HepG2 (cell line): ENCODE data around the gene RPS6KL1. TPM values are rescaled to one million over a fixed set of nuclear protein-coding genes. Genes with fewer than 3 reads are reported as not detected.

ENCODE experiments used
- ATF6 ChIP-seq: sonication (generic); formaldehyde crosslinking; conservative IDR thresholded peaks from 2 replicates; pipeline ENCODE4 v1.4.0; 2020; ENCODE audit warnings: missing genetic modification reagents
- DNMT3B ChIP-seq: conservative IDR thresholded peaks from 2 replicates; pipeline ENCODE4 v1.6.1; 2016; ENCODE audit warnings: missing biosample characterization, control low read depth
- EEA1 ChIP-seq: sonication (generic); formaldehyde crosslinking; IDR thresholded peaks from 2 replicates; pipeline ENCODE4 v1.5.1; 2020; ENCODE audit warnings: mild to moderate bottlenecking, missing genetic modification reagents, borderline replicate concordance
- ESRRA ChIP-seq: sonication (generic); formaldehyde crosslinking; IDR thresholded peaks from 2 replicates; pipeline ENCODE4 v1.5.1; 2020; ENCODE audit warnings: mild to moderate bottlenecking, low read depth, missing genetic modification reagents
- FOXK1 ChIP-seq: sonication (generic); formaldehyde crosslinking; IDR thresholded peaks from 2 replicates; pipeline ENCODE4 v1.4.0; 2020; ENCODE audit warnings: low read depth, missing genetic modification reagents, borderline replicate concordance
- FOXK2 ChIP-seq: fragments of 450-650 bp; IDR thresholded peaks from 2 replicates; pipeline ENCODE4 v1.6.1; 2016
- HNRNPK ChIP-seq: fragments of 200-400 bp; formaldehyde crosslinking; IDR thresholded peaks from 2 replicates; pipeline ENCODE4 v1.6.1; 2018; ENCODE audit warnings: low read length, low read depth, moderate library complexity, mild to moderate bottlenecking; ENCODE audit not compliant: poor library complexity, severe bottlenecking
- HOXA5 ChIP-seq: sonication (generic); formaldehyde crosslinking; IDR thresholded peaks from 2 replicates; pipeline ENCODE4 v1.4.0; 2020; ENCODE audit warnings: missing genetic modification reagents
- LCORL ChIP-seq, 2 experiments: fragments of 450-650 bp in 1 of 2; sonication (generic) in 1 of 2; formaldehyde crosslinking in 1 of 2; IDR thresholded peaks; 2 replicates each; pipeline versions ENCODE4 v1.5.0 to v1.6.1; 2017 to 2020; ENCODE audit warnings: antibody characterized with exemption in 1 of 2, missing genetic modification reagents in 1 of 2
- MED13 ChIP-seq: sonication (generic); formaldehyde crosslinking; IDR thresholded peaks from 2 replicates; pipeline ENCODE4 v1.5.0; 2020; ENCODE audit warnings: missing genetic modification reagents
- PTBP1 ChIP-seq: fragments of 200-400 bp; formaldehyde crosslinking; IDR thresholded peaks from 2 replicates; pipeline ENCODE4 v1.6.1; 2018; ENCODE audit warnings: low read length, low read depth; ENCODE audit not compliant: poor library complexity, severe bottlenecking
- RAD21 ChIP-seq: fragments of 450-650 bp; formaldehyde crosslinking; IDR thresholded peaks from 2 replicates; pipeline ENCODE4 v1.5.0; 2020; ENCODE audit warnings: mild to moderate bottlenecking
- RFXAP ChIP-seq: sonication (generic); formaldehyde crosslinking; IDR thresholded peaks from 2 replicates; pipeline ENCODE4 v1.4.0; 2020; ENCODE audit warnings: missing genetic modification reagents, borderline replicate concordance
- TARDBP ChIP-seq: sonication (generic); formaldehyde crosslinking; IDR thresholded peaks from 2 replicates; pipeline ENCODE4 v1.8.0; 2022; ENCODE audit warnings: mild to moderate bottlenecking, missing genetic modification reagents
- ZBTB14 ChIP-seq: sonication (generic); formaldehyde crosslinking; IDR thresholded peaks from 2 replicates; pipeline ENCODE4 v1.4.0; 2020; ENCODE audit warnings: missing genetic modification reagents
- ZBTB7B ChIP-seq: sonication (generic); formaldehyde crosslinking; IDR thresholded peaks from 2 replicates; pipeline ENCODE4 v1.4.0; 2020; ENCODE audit warnings: missing genetic modification reagents
- ZNF280D ChIP-seq: sonication (generic); formaldehyde crosslinking; IDR thresholded peaks from 2 replicates; pipeline ENCODE4 v1.5.1; 2020; ENCODE audit warnings: mild to moderate bottlenecking, missing genetic modification reagents
- ZNF33A ChIP-seq: sonication (generic); formaldehyde crosslinking; IDR thresholded peaks from 2 replicates; pipeline ENCODE4 v1.5.1; 2020; ENCODE audit warnings: missing genetic modification reagents, mild to moderate bottlenecking, moderate library complexity, borderline replicate concordance
- ZNF550 ChIP-seq: sonication (generic); formaldehyde crosslinking; IDR thresholded peaks from 2 replicates; pipeline ENCODE4 v1.4.0; 2020; ENCODE audit warnings: mild to moderate bottlenecking, missing genetic modification reagents, borderline replicate concordance
- ZNF720 ChIP-seq: sonication (generic); formaldehyde crosslinking; IDR thresholded peaks from 2 replicates; pipeline ENCODE4 v1.4.0; 2020; ENCODE audit warnings: missing genetic modification reagents
- ZNF740 ChIP-seq: sonication (generic); formaldehyde crosslinking; IDR thresholded peaks from 2 replicates; pipeline ENCODE4 v1.4.0; 2020; ENCODE audit warnings: missing genetic modification reagents
- ZNF747 ChIP-seq: sonication (generic); formaldehyde crosslinking; IDR thresholded peaks from 2 replicates; pipeline ENCODE4 v1.8.1; 2023; ENCODE audit warnings: missing genetic modification reagents, mild to moderate bottlenecking, borderline replicate concordance
- ZNF75D ChIP-seq: sonication (generic); formaldehyde crosslinking; IDR thresholded peaks from 2 replicates; pipeline ENCODE4 v1.8.1; 2023; ENCODE audit warnings: missing genetic modification reagents, mild to moderate bottlenecking, borderline replicate concordance
- ZNF850 ChIP-seq: sonication (generic); formaldehyde crosslinking; conservative IDR thresholded peaks from 2 replicates; pipeline ENCODE4 v1.9.0; 2021; ENCODE audit warnings: mild to moderate bottlenecking, missing genetic modification reagents
- ZSCAN20 ChIP-seq: sonication (generic); formaldehyde crosslinking; IDR thresholded peaks from 2 replicates; pipeline ENCODE4 v1.4.0; 2020; ENCODE audit warnings: missing genetic modification reagents, mild to moderate bottlenecking, borderline replicate concordance
- polyA plus RNA-seq, 8 experiments: library from polyadenylated mRNA; depleted of rRNA in 3 of 8; stranded (reverse) in 7 of 8; unstranded in 1 of 8; fragments of >200 nt; fragmentation: Illumina TruSeq in 4 of 8; extraction: Trizol in 4 of 8; gene quantifications; 2 replicates each; pipeline versions ENCODE4 v1.2.1 to v1.2.3, GENCODE V29; 2011 to 2016; ENCODE audit warnings: low read depth in 4 of 8, missing spikeins in 1 of 8, mixed read lengths in 1 of 8; ENCODE audit not compliant: insufficient read depth in 1 of 8
- total RNA-seq, 5 experiments: library from RNA; depleted of rRNA; stranded (reverse); fragments of >200 nt; fragmentation: Illumina TruSeq; extraction: Trizol; gene quantifications; 2 replicates each; pipeline ENCODE4 v1.2.3, GENCODE V29; 2016; ENCODE audit warnings: low read depth in 1 of 5

The RPS6KL1 gene
- total and polyA plus RNA-seq, 2 of the 13 experiments (the other 11 are each of a cell fraction or from before 2014, with no cell fraction given), result 6.5 to 11.5 TPM

GRCh38 chr14:74949859-74950573 is 27.0 kb upstream of the RPS6KL1 start (continued):
- TF ChIP-seq ZBTB14 (no peak), FOXK2 (no peak), PTBP1 (no peak), FOXK1 (CRISPR knock-in tag) (no peak), ZNF33A (CRISPR knock-in tag) (no peak), ZNF75D (CRISPR knock-in tag) (no peak), ZNF280D (no peak), ZNF550 (CRISPR knock-in tag) (no peak), TARDBP (CRISPR knock-in tag) (no peak), DNMT3B (CRISPR knock-in tag) (no peak), ZNF740 (no peak), HOXA5 (CRISPR knock-in tag) (no peak), HNRNPK (no peak), RAD21 (CRISPR knock-in tag) (no peak), ESRRA (0 out of 2 replicates have a peak, but pooled peaks have one; percentile 2), LCORL (IDR thresholded peaks at IDR 0.05) (no peak), LCORL (CRISPR knock-in tag; IDR thresholded peaks at IDR 0.05) (no peak), ZNF747 (CRISPR knock-in tag) (no peak), ZNF720 (CRISPR knock-in tag) (no peak), ZNF850 (CRISPR knock-in tag) (no peak), RFXAP (no peak), EEA1 (no peak), ATF6 (CRISPR knock-in tag) (no peak), MED13 (no peak), ZSCAN20 (CRISPR knock-in tag) (no peak), ZBTB7B (no peak)
